Uterus (tissue), 4 donors: ENCODE results near the gene IGF2. TPM values are rescaled to one million over a fixed set of nuclear protein-coding genes. Genes with fewer than 3 reads are reported as not detected.

ENCODE experiments used
- DNase-seq, 2 donors: peaks; one replicate each; pipeline ENCODE4 v3.0.0-alpha.2; 2019 to 2020
- H3K27ac ChIP-seq, 2 donors: fragments of 200-600 bp; sonication (generic); 1 replicate in 1 of 2; 2 replicates in 1 of 2; pipeline ENCODE4 v1.5.1; 2016 to 2018
- H3K27me3 ChIP-seq, 2 donors: fragments of 200-600 bp; sonication (generic); one replicate each; pipeline ENCODE4 v1.5.1; 2018 to 2019; ENCODE audit warnings: control low read depth in 1 of 2
- H3K36me3 ChIP-seq, 2 donors: fragments of 200-600 bp; sonication (generic); one replicate each; pipeline ENCODE4 v1.5.1; 2019; ENCODE audit warnings: control low read depth in 1 of 2
- H3K4me1 ChIP-seq, 2 donors: fragments of 200-600 bp; sonication (generic); one replicate each; pipeline ENCODE4 v1.5.1; 2018 to 2019; ENCODE audit warnings: control low read depth in 1 of 2
- H3K4me3 ChIP-seq, 2 donors: fragments of 200-600 bp; sonication (generic); 1 replicate in 1 of 2; 2 replicates in 1 of 2; pipeline ENCODE4 v1.5.1; 2018 to 2019; ENCODE audit warnings: mild to moderate bottlenecking in 1 of 2
- H3K9me3 ChIP-seq, 2 donors: fragments of 200-600 bp; sonication (generic); one replicate each; pipeline ENCODE4 v1.5.1; 2019; ENCODE audit warnings: control low read depth in 1 of 2
- CTCF ChIP-seq, 4 experiments: fragments of 200-600 bp in 2 of 4; fragments of 450-650 bp in 2 of 4; sonication (generic) in 2 of 4; IDR thresholded peaks; one replicate each; pipeline ENCODE4 v1.5.1; 2016 to 2019; ENCODE audit warnings: antibody characterized with exemption in 4 of 4, mild to moderate bottlenecking in 2 of 4, moderate library complexity in 1 of 4
- POLR2A ChIP-seq, 2 donors: fragments of 450-650 bp; IDR thresholded peaks; one replicate each; pipeline ENCODE4 v1.6.1; 2016; ENCODE audit warnings: antibody characterized with exemption in 2 of 2, mild to moderate bottlenecking in 1 of 2, moderate library complexity in 1 of 2
- intact Hi-C: fragments of 100-400 bp; cut with DNase I; formaldehyde crosslinking; loops from one replicate; pipeline ENCODE4 v1.15.1; 2023; ENCODE audit warnings: low total_unique reads
- total RNA-seq, 4 donors: library from RNA; depleted of rRNA in 3 of 4; stranded (reverse); fragments of >200 nt in 3 of 4; gene quantifications; one replicate each; pipeline versions ENCODE4 v1.1.0 to v1.2.4, GENCODE V29; 2014 to 2023
- donor health status: DM: yes; HTN: yes; CAD: no.

The IGF2 gene
- total RNA-seq, 4 donors from 2014 or later: 54.1 to 347 (median 188) TPM

- H3K9me3 ChIP-seq: no peaks in the 10 kb centered on the region
- H3K27ac ChIP-seq: no peak overlapping the region
- no peaks in the 10 kb centered on the region for H3K4me1 ChIP-seq
- no peak for DNase-seq
- H3K4me3 ChIP-seq: no peak overlapping the region
- intact Hi-C loops: no loop called here
- H3K36me3 ChIP-seq: no peaks in the 10 kb centered on the region
- no peak for TF ChIP-seq CTCF (IDR thresholded peaks at IDR 0.05)
- no peak for TF ChIP-seq POLR2A (IDR thresholded peaks at IDR 0.05)
- H3K27me3 ChIP-seq: no peaks in the 10 kb centered on the region
These were observed 34.4 kb downstream of the IGF2 start for GRCh38 chr11:2104524-2105440.

GRCh38 chr11:2103668-2104523 lies 35.3 kb downstream of the IGF2 start:
- intact Hi-C loops: no loop called here
- DNase-seq: peak in 1 of 2 donors; percentile 11
- no peak overlapping the region for H3K27ac ChIP-seq
- no peaks in the 10 kb centered on the region for H3K36me3 ChIP-seq
- H3K9me3 ChIP-seq: no peaks in the 10 kb centered on the region
- H3K4me3 ChIP-seq: no peak overlapping the region
- no peaks in the 10 kb centered on the region for H3K4me1 ChIP-seq
- H3K27me3 ChIP-seq: no peaks in the 10 kb centered on the region
- TF ChIP-seq POLR2A (IDR thresholded peaks at IDR 0.05) (no peak), CTCF (IDR thresholded peaks at IDR 0.05) (no peak)

- no peaks in the 10 kb centered on the region for H3K36me3 ChIP-seq
- no peaks in the 10 kb centered on the region for H3K4me1 ChIP-seq
- H3K4me3 ChIP-seq: no peak overlapping the region
- H3K9me3 ChIP-seq: no peaks in the 10 kb centered on the region
- TF ChIP-seq CTCF (IDR thresholded peaks at IDR 0.05) (no peak), POLR2A (IDR thresholded peaks at IDR 0.05) (no peak)
- H3K27ac ChIP-seq: no peak overlapping the region
- no peaks in the 10 kb centered on the region for H3K27me3 ChIP-seq
- DNase-seq: no peak
- intact Hi-C loops: no loop called here
These were observed 36.3 kb downstream of the IGF2 start for GRCh38 chr11:2102883-2103213.

DNA sequence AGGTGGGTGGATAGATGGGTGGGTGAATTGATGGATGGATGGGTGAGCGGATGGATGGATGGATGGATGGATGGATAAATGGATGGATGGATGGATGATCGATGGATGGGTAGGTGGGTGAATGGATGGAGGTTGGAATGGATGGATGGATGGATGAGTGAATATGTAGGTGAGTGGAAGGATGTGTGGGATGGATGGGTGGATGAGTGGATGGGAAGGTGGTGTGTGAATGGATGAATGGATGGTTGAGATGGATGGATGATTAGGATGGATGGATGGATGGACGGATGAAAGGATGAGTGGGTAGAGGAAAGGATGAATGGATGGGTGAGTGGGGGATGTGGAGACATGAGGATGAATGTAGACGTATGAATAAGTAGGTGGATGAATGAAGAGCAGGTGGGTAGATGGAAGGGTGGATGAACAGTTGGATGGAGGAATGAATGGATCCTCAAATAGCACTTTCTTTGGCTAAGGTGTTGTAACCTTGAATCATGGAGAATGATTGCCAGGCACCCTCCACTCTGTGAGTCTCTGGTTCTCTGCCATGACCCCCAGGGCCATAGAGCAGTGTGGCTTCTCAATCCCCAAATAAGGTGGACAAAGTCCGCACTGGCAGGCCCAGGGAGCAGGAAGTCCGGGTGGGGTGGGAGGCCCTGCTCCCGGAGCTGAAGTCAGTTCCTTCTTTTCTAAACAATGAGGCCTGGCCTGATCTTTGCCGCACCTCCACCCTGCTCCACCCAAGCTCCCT lies 36.9 kb downstream of the IGF2 start:
- no peaks in the 10 kb centered on the region for H3K9me3 ChIP-seq
- DNase-seq: peak in 1 of 2 donors; percentile 15
- H3K36me3 ChIP-seq: no peaks in the 10 kb centered on the region
- H3K27ac ChIP-seq: no peak overlapping the region
- TF ChIP-seq CTCF (IDR thresholded peaks at IDR 0.05) (no peak), POLR2A (IDR thresholded peaks at IDR 0.05) (no peak)
- intact Hi-C loops: no loop called here
- H3K4me3 ChIP-seq: no peak overlapping the region
- no peaks in the 10 kb centered on the region for H3K27me3 ChIP-seq
- peaks cover 0 to 5% of the 10 kb centered on the region in 2 donors for H3K4me1 ChIP-seq
